AG09319 (cell line): Measurements from ENCODE around the gene ARV1.
A peak's percentile ranks its signal among the peaks of the same experiment; 100 is the strongest.

Source experiments
- DNase-seq: peaks from one replicate; pipeline ENCODE4 v3.0.0-alpha.2; 2010; ENCODE audit warnings: low read depth; ENCODE audit errors: extremely low read depth
- TF ChIP-seq, protein P1 (sequence below): IDR thresholded peaks from 2 replicates; pipeline ENCODE4 v1.5.1; 2011; ENCODE audit warnings: low read depth, mild to moderate bottlenecking, inconsistent platforms, low read length, moderate library complexity

The ARV1 gene

GRCh38 chr1:230940848-230941247, 38.0 kb upstream of the ARV1 start:
- TF ChIP-seq, protein P1, sequence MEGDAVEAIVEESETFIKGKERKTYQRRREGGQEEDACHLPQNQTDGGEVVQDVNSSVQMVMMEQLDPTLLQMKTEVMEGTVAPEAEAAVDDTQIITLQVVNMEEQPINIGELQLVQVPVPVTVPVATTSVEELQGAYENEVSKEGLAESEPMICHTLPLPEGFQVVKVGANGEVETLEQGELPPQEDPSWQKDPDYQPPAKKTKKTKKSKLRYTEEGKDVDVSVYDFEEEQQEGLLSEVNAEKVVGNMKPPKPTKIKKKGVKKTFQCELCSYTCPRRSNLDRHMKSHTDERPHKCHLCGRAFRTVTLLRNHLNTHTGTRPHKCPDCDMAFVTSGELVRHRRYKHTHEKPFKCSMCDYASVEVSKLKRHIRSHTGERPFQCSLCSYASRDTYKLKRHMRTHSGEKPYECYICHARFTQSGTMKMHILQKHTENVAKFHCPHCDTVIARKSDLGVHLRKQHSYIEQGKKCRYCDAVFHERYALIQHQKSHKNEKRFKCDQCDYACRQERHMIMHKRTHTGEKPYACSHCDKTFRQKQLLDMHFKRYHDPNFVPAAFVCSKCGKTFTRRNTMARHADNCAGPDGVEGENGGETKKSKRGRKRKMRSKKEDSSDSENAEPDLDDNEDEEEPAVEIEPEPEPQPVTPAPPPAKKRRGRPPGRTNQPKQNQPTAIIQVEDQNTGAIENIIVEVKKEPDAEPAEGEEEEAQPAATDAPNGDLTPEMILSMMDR, result no peak
- peak; percentile 3 for DNase-seq

- TF ChIP-seq, protein P1, result no peak
- DNase-seq, result no peak
Measured at GRCh38 chr1:230943048-230943593, 35.8 kb upstream of the ARV1 start.

DNA sequence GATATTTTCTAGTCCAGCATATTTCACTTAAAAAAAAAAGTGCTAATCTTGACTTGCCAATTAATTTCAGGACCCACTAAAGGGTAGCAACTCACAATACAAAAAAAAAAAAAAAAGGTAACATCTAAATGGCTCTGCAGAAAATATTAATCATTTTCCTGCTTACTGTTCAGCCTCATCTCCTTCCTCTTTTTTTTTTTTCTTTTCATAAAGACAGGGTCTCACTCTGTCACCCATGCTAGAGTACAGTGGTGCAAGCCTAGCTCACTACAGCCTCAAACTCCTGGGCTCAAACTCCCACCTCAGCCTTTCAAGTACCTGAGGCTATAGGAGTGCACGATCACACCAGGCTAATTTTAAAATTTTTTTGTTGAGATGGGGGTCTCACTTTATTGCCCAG, 30.6 kb upstream of the ARV1 start:
- TF ChIP-seq, protein P1, result no peak
- no peak for DNase-seq

DNA sequence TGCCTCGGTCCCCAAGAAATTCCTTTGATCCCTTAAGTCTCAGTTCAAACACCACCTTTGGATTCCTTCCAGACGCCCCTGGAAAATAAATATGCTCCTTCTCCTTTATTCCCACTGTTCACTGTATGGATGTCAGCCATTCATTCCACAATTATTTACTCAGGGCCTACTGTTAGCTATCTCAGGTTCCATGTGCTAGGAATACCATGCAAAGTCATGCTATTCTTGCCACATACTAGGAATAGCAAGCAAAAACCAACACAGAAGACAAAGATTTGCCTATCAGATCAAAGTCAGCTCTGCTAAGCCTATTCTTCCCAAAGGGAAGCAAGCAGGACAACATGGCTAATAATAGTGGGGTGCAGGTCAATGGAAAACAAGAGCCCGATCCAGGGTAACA, 30.0 kb upstream of the ARV1 start:
- no peak for DNase-seq
- TF ChIP-seq, protein P1, result no peak

DNA sequence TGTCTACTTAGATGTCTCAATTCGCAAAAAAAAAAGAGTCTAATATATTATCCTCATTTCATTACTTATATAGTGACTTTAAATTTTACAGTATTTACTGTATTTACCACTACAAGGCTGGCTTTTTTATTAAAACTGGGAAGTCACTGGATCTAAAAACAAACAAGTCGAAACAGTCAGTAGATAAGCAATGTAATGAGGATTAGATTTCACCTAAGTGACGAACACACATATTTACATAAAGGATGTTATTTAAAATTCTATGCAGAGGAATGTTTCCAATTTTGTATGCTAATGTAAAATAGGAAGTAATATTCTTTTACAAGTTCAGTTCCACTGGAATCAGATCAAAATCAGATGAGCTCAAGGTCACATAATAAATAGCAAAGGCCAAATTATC, 28.5 kb upstream of the ARV1 start:
- TF ChIP-seq, protein P1, result no peak

GRCh38 chr1:230957580-230957989, 21.3 kb upstream of the ARV1 start:
- TF ChIP-seq, protein P1, result no peak
- DNase-seq, result no peak

More for the DNA sequence above, 28.5 kb upstream of the ARV1 start:
- no peak for DNase-seq

GRCh38 chr1:230958370-230958769, 20.5 kb upstream of the ARV1 start:
- no peak for DNase-seq
- TF ChIP-seq, protein P1, result no peak
